ENCODE measurements around the gene CLRN3. TPM values are rescaled to one million over a fixed set of nuclear protein-coding genes. Genes with fewer than 3 reads are reported as not detected.

The CLRN3 gene
- total and polyA plus RNA-seq, 9 of the 15 experiments (the other 6 are each of a cell fraction or from before 2014, with no cell fraction given) = not detected

- Histone ChIP-seq H3K27me3 (ENCODE audit: control insufficient read depth in 2 of 2, insufficient read depth in 2 of 2, low read length in 2 of 2) (no peaks in the 10 kb centered on the region), H3K9ac (ENCODE audit: insufficient read depth in 1 of 2, low read depth in 2 of 2, low read length in 2 of 2) (no peak overlapping the region), H3K4me1 (replicated peaks in 1 of 2; ENCODE audit: control insufficient read depth in 2 of 2, insufficient read depth in 2 of 2, low read length in 2 of 2) (no peaks in the 10 kb centered on the region), H3K9me1 (ENCODE audit: control insufficient read depth, insufficient read depth, low read length) (no peaks in the 10 kb centered on the region), H3K79me2 (ENCODE audit: control insufficient read depth, insufficient read depth, low read length) (no peaks in the 10 kb centered on the region), H3K9me3 (replicated peaks; ENCODE audit: control insufficient read depth, insufficient read depth, low read depth, low read length) (no peaks in the 10 kb centered on the region), H3K27ac (ENCODE audit: extremely low read depth, low read depth, low read length) (no peak overlapping the region), H3K36me3 (ENCODE audit: control insufficient read depth, insufficient read depth, low read length) (no peaks in the 10 kb centered on the region), H3K4me2 (ENCODE audit: insufficient read depth, low read length) (no peak overlapping the region), H2AFZ (ENCODE audit: low read depth, low read length) (no peak overlapping the region), H4K20me1 (replicated peaks; ENCODE audit: control insufficient read depth, insufficient read depth, low read length) (no peaks in the 10 kb centered on the region), H3K4me3 (no peak overlapping the region)
- ATAC-seq (no peak), DNase-seq (ENCODE audit: extremely low read depth in 1 of 4, low spot score in 3 of 4) (no peak), FAIRE-seq (no peak)
- ChIA-PET CTCF (ENCODE audit: low intra/inter-chr PET ratio) (no interaction called here), POLR2A (no interaction called here)
- no TSS peak for BruUV-seq (replicated peaks)
- 0% methylated on average over 3 of the region's 4 CpGs for WGBS (ENCODE audit: insufficient coverage, low coverage, missing lambda C conversion rate)
- intact Hi-C loops (cut with micrococcal nuclease) (no loop called here), in situ Hi-C loops (cut with MboI) (no loop called here)
- no peak for TF ChIP-seq PBX2 (CRISPR knock-in tag; IDR thresholded peaks at IDR 0.05; ENCODE audit: low read depth)
- no peak for TF ChIP-seq PBX2 (tag; conservative IDR thresholded peaks at IDR 0.05; ENCODE audit: low read depth)
- TF ChIP-seq FOSL1 (tag; conservative IDR thresholded peaks at IDR 0.05) = no peak
- no peak for TF ChIP-seq SRSF7 (optimal IDR thresholded peaks at IDR 0.05; ENCODE audit: low read depth, low read length)
- no peak for TF ChIP-seq BRD9 (IDR thresholded peaks at IDR 0.05; ENCODE audit: low read depth, partially characterized antibody)
- no peak for TF ChIP-seq MGA (IDR thresholded peaks at IDR 0.05)
- TF ChIP-seq ZEB2 (IDR thresholded peaks at IDR 0.05) = no peak
- TF ChIP-seq CREB3 (tag; conservative IDR thresholded peaks at IDR 0.05; ENCODE audit: low read depth) = no peak
These were observed 56.6 kb downstream of the CLRN3 start for GRCh38 chr10:127836176-127836575.
